HG03175 (cell line): Measurements from ENCODE around the gene ATP5MC2.
"Not testable (repeated sequence)": the region's sequence is repeated elsewhere in the genome, so short reads cannot be mapped to it uniquely, and the experiment has no call there.

Source experiments
- ATAC-seq: cut with Tn5 transposase; IDR thresholded peaks from one replicate; pipeline ENCODE4 v1.9.1; 2021; ENCODE audit warnings: mild to moderate bottlenecking, moderate library complexity; ENCODE audit not compliant: unreplicated experiment

The ATP5MC2 gene

GRCh38 chr12:53675701-53676607 lies at the start of gene ATP5MC2:
Gene ATP5MC2, minus strand, starts transcription at chr12:53676083. Its CDS starts 3,469 bp downstream, at chr12:53672614.
- ATAC-seq, result peak; percentile 96

- no peak for ATAC-seq
Observed at GRCh38 chr12:53722450-53723041, 46.7 kb upstream of the ATP5MC2 start.

- ATAC-seq, result no peak
Observed at GRCh38 chr12:53720946-53721345, 45.1 kb upstream of the ATP5MC2 start.

- no peak for ATAC-seq
Observed at GRCh38 chr12:53719649-53720048, 43.8 kb upstream of the ATP5MC2 start.

GRCh38 chr12:53718567-53718966 lies 42.7 kb upstream of the ATP5MC2 start:
- ATAC-seq, result not testable (repeated sequence)

- no peak for ATAC-seq
Observed at GRCh38 chr12:53717319-53717718, 41.4 kb upstream of the ATP5MC2 start.

GRCh38 chr12:53714004-53714403 lies 38.1 kb upstream of the ATP5MC2 start:
- no peak for ATAC-seq

GRCh38 chr12:53713516-53713915 lies 37.6 kb upstream of the ATP5MC2 start:
- ATAC-seq, result no peak

- no peak for ATAC-seq
Observed at GRCh38 chr12:53712059-53712643, 36.3 kb upstream of the ATP5MC2 start.

GRCh38 chr12:53710091-53710490 lies 34.2 kb upstream of the ATP5MC2 start:
- no peak for ATAC-seq

- ATAC-seq, result no peak
Observed at GRCh38 chr12:53709671-53710070, 33.8 kb upstream of the ATP5MC2 start.

GRCh38 chr12:53706080-53706479 lies 30.2 kb upstream of the ATP5MC2 start:
- ATAC-seq, result no peak

GRCh38 chr12:53703756-53704155 lies 27.9 kb upstream of the ATP5MC2 start:
- ATAC-seq, result no peak

- ATAC-seq, result peak; percentile 53
Observed at GRCh38 chr12:53701518-53702264, 25.8 kb upstream of the ATP5MC2 start.

GRCh38 chr12:53700567-53700966 lies 24.7 kb upstream of the ATP5MC2 start:
- ATAC-seq, result no peak

- ATAC-seq, result no peak
Observed at GRCh38 chr12:53699678-53700025, 23.8 kb upstream of the ATP5MC2 start.

GRCh38 chr12:53698948-53699677 lies 23.2 kb upstream of the ATP5MC2 start:
- ATAC-seq, result no peak

GRCh38 chr12:53696655-53697331 lies 20.9 kb upstream of the ATP5MC2 start:
- no peak for ATAC-seq

GRCh38 chr12:53696285-53696654 lies 20.4 kb upstream of the ATP5MC2 start:
- ATAC-seq, result no peak
